Vagina (tissue), 2 donors: ENCODE data around the gene ARHGAP4.
A peak's percentile ranks its signal among the peaks of the same experiment; 100 is the strongest.

ENCODE experiments used
- POLR2AphosphoS5 ChIP-seq, 2 donors: sonication (generic); formaldehyde crosslinking; IDR thresholded peaks; one replicate each; pipeline ENCODE4 v1.9.0; 2017; ENCODE audit warnings: antibody characterized with exemption in 2 of 2, mild to moderate bottlenecking in 2 of 2, low read depth in 1 of 2; ENCODE audit not compliant: insufficient read depth in 1 of 2
- TF ChIP-seq, protein P1 (sequence below), 3 experiments: fragments of 450-650 bp in 2 of 3; fragments of 200-600 bp in 1 of 3; sonication (generic) in 1 of 3; IDR thresholded peaks; one replicate each; pipeline ENCODE4 v1.5.1; 2017 to 2019; ENCODE audit warnings: antibody characterized with exemption in 3 of 3, mild to moderate bottlenecking in 2 of 3, moderate library complexity in 2 of 3

DNA sequence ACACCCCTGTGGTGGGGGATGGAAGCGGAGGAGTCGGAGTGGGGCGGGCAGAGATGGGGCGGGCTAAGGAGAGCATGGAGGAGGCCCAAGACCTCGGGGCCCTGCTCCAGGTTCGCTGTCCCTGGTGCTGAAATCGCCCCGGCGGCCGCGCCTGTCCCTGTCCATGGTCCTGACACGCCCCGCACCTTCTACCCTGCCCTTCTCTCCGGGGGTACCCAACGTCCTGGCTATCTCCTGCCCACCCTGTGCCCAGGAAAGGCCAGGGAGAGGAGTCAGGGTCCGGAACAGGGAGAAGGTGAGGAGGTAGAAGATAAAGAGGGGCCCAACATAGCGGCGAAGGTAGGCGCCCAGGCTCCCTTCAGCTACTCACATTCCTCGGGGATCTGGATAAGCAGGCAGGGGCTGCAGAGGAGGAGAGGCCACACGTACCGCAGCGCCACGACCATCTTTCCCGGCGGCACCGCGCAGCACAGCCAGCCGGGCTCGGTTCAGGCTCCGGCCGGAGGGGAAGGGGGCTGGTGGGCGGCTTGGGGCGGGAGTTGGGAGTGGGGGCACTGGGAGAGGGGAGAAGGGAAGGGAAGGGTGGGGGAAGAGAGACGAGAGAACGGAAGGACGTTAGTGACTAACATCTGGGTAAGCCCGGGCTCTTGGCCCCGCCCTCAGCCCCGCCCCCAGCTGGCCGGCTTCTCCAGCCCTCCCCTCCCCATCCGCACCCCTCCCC is 50.5 kb downstream of the ARHGAP4 start:
- TF ChIP-seq, protein P1, sequence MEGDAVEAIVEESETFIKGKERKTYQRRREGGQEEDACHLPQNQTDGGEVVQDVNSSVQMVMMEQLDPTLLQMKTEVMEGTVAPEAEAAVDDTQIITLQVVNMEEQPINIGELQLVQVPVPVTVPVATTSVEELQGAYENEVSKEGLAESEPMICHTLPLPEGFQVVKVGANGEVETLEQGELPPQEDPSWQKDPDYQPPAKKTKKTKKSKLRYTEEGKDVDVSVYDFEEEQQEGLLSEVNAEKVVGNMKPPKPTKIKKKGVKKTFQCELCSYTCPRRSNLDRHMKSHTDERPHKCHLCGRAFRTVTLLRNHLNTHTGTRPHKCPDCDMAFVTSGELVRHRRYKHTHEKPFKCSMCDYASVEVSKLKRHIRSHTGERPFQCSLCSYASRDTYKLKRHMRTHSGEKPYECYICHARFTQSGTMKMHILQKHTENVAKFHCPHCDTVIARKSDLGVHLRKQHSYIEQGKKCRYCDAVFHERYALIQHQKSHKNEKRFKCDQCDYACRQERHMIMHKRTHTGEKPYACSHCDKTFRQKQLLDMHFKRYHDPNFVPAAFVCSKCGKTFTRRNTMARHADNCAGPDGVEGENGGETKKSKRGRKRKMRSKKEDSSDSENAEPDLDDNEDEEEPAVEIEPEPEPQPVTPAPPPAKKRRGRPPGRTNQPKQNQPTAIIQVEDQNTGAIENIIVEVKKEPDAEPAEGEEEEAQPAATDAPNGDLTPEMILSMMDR (IDR thresholded peaks at IDR 0.05), result no peak
- TF ChIP-seq POLR2AphosphoS5 (IDR thresholded peaks at IDR 0.05; ENCODE audit: insufficient read depth in 1 of 2, low read depth in 1 of 2), result peak in 1 of 2 donors; percentile 12
